HEK293 (cell line): ENCODE measurements around the gene METTL6.

ENCODE experiments used
- ZBTB1 ChIP-seq: fragments of 450-650 bp; formaldehyde crosslinking; IDR thresholded peaks from 2 replicates; pipeline ENCODE4 v1.5.1; 2016; ENCODE audit warnings: missing biosample characterization, missing genetic modification characterization
- ZBTB21 ChIP-seq: fragments of 450-650 bp; formaldehyde crosslinking; IDR thresholded peaks from 2 replicates; pipeline ENCODE4 v1.5.1; 2017; ENCODE audit warnings: missing biosample characterization, missing genetic modification characterization
- ZBTB7A ChIP-seq: fragments of 450-650 bp; formaldehyde crosslinking; IDR thresholded peaks from 2 replicates; pipeline ENCODE4 v1.5.1; 2016; ENCODE audit warnings: low read depth, missing biosample characterization, missing genetic modification characterization
- ZNF529 ChIP-seq: fragments of 450-650 bp; formaldehyde crosslinking; IDR thresholded peaks from 2 replicates; pipeline ENCODE4 v1.5.1; 2017; ENCODE audit warnings: missing genetic modification characterization, missing biosample characterization; ENCODE audit not compliant: insufficient replicate concordance
- TF ChIP-seq, protein P1 (sequence below): fragments of 450-650 bp; formaldehyde crosslinking; IDR thresholded peaks from 2 replicates; pipeline ENCODE4 v1.5.1; 2016; ENCODE audit warnings: missing biosample characterization, missing genetic modification characterization
- TF ChIP-seq, protein P2 (sequence below): fragments of 450-650 bp; formaldehyde crosslinking; IDR thresholded peaks from 2 replicates; pipeline ENCODE4 v1.5.1; 2016; ENCODE audit warnings: missing biosample characterization, missing genetic modification characterization

DNA sequence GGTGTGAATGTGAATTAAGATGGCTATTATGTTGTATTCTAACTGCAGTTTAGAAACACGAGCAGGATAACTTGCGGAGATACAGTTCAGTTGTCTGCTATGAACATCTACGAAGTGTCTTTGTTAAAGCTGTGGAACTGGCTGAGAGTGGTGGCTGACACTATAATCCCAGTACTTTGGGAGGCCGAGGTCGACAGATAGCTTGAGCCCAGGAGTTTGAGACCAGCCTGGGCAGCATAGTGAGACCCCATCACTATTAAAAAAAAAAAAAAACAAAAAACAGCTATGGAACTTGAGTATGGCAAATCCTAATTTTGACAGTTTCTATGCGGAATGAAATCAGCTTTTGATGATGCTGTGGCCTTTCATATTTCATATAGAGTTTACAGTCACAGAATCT is 1.7 kb upstream of the METTL6 start:
- TF ChIP-seq, protein P1, sequence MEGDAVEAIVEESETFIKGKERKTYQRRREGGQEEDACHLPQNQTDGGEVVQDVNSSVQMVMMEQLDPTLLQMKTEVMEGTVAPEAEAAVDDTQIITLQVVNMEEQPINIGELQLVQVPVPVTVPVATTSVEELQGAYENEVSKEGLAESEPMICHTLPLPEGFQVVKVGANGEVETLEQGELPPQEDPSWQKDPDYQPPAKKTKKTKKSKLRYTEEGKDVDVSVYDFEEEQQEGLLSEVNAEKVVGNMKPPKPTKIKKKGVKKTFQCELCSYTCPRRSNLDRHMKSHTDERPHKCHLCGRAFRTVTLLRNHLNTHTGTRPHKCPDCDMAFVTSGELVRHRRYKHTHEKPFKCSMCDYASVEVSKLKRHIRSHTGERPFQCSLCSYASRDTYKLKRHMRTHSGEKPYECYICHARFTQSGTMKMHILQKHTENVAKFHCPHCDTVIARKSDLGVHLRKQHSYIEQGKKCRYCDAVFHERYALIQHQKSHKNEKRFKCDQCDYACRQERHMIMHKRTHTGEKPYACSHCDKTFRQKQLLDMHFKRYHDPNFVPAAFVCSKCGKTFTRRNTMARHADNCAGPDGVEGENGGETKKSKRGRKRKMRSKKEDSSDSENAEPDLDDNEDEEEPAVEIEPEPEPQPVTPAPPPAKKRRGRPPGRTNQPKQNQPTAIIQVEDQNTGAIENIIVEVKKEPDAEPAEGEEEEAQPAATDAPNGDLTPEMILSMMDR: no peak
- TF ChIP-seq ZBTB1 (tag by site-specific recombination) (no peak), ZBTB7A (tag by site-specific recombination) (no peak), ZBTB21 (tag by site-specific recombination) (no peak), ZNF529 (tag by site-specific recombination) (no peak)
- TF ChIP-seq, protein P2, sequence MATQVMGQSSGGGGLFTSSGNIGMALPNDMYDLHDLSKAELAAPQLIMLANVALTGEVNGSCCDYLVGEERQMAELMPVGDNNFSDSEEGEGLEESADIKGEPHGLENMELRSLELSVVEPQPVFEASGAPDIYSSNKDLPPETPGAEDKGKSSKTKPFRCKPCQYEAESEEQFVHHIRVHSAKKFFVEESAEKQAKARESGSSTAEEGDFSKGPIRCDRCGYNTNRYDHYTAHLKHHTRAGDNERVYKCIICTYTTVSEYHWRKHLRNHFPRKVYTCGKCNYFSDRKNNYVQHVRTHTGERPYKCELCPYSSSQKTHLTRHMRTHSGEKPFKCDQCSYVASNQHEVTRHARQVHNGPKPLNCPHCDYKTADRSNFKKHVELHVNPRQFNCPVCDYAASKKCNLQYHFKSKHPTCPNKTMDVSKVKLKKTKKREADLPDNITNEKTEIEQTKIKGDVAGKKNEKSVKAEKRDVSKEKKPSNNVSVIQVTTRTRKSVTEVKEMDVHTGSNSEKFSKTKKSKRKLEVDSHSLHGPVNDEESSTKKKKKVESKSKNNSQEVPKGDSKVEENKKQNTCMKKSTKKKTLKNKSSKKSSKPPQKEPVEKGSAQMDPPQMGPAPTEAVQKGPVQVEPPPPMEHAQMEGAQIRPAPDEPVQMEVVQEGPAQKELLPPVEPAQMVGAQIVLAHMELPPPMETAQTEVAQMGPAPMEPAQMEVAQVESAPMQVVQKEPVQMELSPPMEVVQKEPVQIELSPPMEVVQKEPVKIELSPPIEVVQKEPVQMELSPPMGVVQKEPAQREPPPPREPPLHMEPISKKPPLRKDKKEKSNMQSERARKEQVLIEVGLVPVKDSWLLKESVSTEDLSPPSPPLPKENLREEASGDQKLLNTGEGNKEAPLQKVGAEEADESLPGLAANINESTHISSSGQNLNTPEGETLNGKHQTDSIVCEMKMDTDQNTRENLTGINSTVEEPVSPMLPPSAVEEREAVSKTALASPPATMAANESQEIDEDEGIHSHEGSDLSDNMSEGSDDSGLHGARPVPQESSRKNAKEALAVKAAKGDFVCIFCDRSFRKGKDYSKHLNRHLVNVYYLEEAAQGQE (tag by site-specific recombination): no peak
